SH-SY5Y (cell line): Measurements from ENCODE around the gene CCNB2.

Source experiments
- GATA2 ChIP-seq: IDR thresholded peaks from 2 replicates; pipeline ENCODE4 v1.6.1; 2011; ENCODE audit warnings: mild to moderate bottlenecking, low read depth, low read length
- GATA3 ChIP-seq: IDR thresholded peaks from 2 replicates; pipeline ENCODE4 v1.6.1; 2011; ENCODE audit warnings: low read depth, mild to moderate bottlenecking, low read length, moderate library complexity

The CCNB2 gene

DNA sequence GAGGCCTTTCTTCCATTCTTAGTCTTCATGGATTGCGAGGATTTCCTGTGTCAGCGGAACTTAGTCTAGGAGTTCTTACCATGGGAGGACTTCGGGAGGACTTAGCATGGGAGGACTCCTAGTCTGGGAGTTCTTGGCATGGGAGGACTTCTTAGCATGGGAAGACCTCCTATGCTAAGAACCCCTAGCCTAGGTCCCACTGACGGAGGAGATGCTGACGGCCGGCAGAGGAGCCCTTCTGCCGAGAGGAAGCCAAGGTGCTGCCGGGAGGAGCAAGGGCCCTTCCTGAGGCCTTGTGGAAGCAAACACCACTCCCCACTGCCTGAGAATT lies 66.1 kb downstream of the CCNB2 start:
- TF ChIP-seq GATA3 (no peak), GATA2 (no peak)

- TF ChIP-seq GATA2 (no peak), GATA3 (no peak)
These were observed 67.4 kb downstream of the CCNB2 start for GRCh38 chr15:59172289-59172901.

GRCh38 chr15:59173194-59173593 lies 68.2 kb downstream of the CCNB2 start:
- no peak for TF ChIP-seq GATA3
- no peak for TF ChIP-seq GATA2

DNA sequence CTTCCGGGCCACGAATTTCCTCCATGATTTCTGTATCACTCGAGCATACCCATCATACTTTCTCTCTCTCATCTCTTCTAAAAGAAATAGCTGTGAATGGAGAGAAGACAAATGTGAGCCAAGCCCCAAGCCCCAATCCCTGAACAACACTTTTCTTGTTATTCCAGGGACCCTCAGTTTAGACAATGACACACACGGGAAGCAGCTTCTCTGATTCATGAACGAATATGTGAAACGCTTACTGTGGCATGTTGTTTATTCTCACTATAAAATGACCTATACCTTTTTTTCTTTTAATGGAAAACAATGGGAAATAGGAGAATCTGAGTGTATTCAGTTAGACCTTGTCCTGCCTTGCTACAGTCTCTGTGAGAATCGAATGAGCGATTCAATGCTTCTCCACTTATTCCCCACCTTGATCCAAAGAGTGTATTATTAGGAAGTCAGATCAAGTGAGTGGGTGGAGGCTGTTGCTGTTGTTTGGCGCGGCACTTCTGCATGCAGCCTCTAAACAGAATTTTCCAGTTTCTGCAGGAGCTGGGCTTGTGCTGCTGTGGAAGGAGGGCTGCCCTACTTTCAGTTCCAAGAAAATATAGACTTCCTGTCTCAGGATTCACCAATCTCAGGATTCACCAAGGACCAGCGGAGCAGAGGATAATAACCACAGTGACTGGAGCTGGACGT lies 69.3 kb downstream of the CCNB2 start:
- TF ChIP-seq GATA2, result no peak
- TF ChIP-seq GATA3, result no peak
